Measurements from ENCODE around the gene PIH1D1.

DNA sequence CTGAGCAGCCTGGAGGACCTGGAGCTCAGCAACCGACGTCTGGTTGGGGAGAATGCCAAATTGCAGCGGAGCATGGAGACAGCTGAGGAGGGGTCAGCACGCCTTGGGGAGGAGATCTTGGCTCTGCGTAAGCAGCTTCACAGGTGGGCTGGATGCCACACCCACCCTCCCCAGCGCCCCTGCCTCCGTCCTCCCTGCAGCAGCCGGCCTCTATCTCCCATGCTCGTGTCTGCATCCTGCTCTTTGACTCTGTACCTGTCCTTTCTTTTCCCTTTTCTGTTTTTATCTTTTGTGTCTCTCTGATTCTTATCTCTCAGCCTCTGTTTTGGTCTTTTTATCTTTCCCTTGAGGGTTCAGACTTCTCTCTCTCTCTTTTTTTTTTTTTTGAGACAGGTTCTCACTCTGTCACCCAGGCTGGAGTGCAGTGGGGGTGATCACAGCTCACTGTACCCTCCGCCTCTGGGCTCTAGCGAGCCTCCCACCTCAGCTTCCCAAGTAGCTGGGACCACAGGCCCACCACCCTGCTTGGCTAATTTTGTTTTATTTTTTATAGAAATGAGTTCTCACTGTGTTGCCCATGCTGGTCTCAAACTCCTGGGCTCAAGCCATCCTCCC is 53.5 kb downstream of the PIH1D1 start:
- TF ChIP-seq GATA3 (IDR thresholded peaks at IDR 0.05; ENCODE audit: low read depth, low read length), result no peak
- no peak for TF ChIP-seq GATA2 (IDR thresholded peaks at IDR 0.05; ENCODE audit: low read depth, low read length)

All from SH-SY5Y (cell line).